ENCODE data around the gene ATF7IP2.

DNA sequence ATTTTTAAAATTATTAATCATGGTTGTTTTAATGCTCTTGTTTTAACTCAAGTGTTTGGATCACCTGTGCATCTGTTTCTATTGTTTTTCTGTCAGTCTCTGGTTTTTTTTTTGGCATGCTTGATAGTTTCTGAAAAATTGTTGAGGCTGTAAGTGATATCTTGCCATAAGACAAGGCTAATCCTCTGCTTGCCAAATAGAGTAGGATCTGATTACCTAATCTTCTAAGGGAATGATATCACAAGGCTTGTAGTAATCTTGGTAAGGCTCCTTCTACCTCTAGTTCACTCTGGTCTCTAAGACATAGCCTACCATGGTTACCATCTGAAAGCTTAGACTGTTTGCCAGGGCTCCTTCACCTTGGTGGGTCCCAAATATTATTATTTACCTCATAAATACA is 81.0 kb downstream of the ATF7IP2 start:
- TF ChIP-seq CTCF (IDR thresholded peaks at IDR 0.05 in 2 of 3, conservative IDR thresholded peaks at IDR 0.05 in 1 of 3; ENCODE audit: control insufficient read depth in 2 of 3, extremely low read depth in 1 of 3, insufficient read depth in 1 of 3, low read depth in 3 of 3, low read length in 3 of 3): no peak
- TF ChIP-seq CREM (IDR thresholded peaks at IDR 0.05; ENCODE audit: low read depth): no peak
- TF ChIP-seq ZNF24 (IDR thresholded peaks at IDR 0.05): no peak
- no peak for TF ChIP-seq BHLHE40 (IDR thresholded peaks at IDR 0.05; ENCODE audit: borderline replicate concordance in 1 of 2, low read depth in 2 of 2, low read length in 1 of 2)
- no peak for TF ChIP-seq NRF1 (conservative IDR thresholded peaks at IDR 0.05; ENCODE audit: low read depth, low read length)
- no peak for TF ChIP-seq RBBP5 (conservative IDR thresholded peaks at IDR 0.05)
- no peak for TF ChIP-seq POLR2AphosphoS2 (IDR thresholded peaks at IDR 0.05; ENCODE audit: low read depth, low read length)
- TF ChIP-seq BCLAF1 (IDR thresholded peaks at IDR 0.05): no peak
- no peak for TF ChIP-seq ATF7 (IDR thresholded peaks at IDR 0.05; ENCODE audit: low read depth)

Measured in GM12878 (cell line).